ENCODE results near the gene CAPN10.

- TF ChIP-seq CTCF (IDR thresholded peaks at IDR 0.05) (no peak), POLR2A (IDR thresholded peaks at IDR 0.05) (no peak), POLR2AphosphoS5 (IDR thresholded peaks at IDR 0.05; ENCODE audit: insufficient read depth in 1 of 2, low read depth in 1 of 2) (no peak)
Measured at GRCh38 chr2:240603081-240603835, 16.7 kb downstream of the CAPN10 start.

All from vagina (tissue), 2 donors.